Measurements from ENCODE around the gene CHCHD10. TPM values are rescaled to one million over a fixed set of nuclear protein-coding genes. Genes with fewer than 3 reads are reported as not detected.
A peak's percentile ranks its signal among the peaks of the same experiment; 100 is the strongest.

CHCHD10 gene
- total and polyA plus RNA-seq, 10 of the 15 experiments (the other 5 are each of a cell fraction or from before 2014, with no cell fraction given), result 13.2 to 241 (median 128) TPM

DNA sequence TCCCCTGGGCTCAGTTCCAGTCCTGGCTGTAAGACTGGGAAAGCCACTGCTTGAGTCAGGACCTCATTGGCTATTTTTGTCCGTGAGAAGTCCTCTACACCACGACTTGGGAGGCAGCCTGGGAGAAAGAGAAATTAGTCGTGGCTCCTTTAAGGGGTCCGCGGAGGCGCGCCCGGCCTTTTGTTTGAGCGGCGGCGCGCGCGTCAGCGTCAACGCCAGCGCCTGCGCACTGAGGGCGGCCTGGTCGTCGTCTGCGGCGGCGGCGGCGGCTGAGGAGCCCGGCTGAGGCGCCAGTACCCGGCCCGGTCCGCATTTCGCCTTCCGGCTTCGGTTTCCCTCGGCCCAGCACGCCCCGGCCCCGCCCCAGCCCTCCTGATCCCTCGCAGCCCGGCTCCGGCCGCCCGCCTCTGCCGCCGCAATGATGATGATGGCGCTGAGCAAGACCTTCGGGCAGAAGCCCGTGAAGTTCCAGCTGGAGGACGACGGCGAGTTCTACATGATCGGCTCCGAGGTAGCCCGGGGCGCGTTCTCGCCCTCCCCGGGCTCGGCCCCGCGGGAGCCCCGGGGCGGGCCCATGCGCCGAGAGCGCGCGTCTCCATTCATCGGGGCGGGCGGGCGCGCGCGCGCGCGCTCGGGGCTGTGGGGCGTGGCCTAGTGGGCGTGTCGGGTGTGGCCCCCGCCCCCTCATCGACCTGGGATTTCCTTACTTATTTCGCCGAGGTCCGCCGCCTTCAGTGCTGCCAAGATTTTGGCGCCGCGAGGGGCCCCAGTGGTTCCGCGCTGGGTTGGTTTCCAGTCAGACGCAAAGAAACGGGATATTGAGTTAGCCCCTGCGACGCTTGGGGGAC is 19.2 kb upstream of the CHCHD10 start, which contains the start of gene SMARCB1:
Gene SMARCB1, plus strand, starts transcription at position 215 of the 848 bp plus-strand sequence. Its CDS starts 204 bp downstream, at position 419.
- Histone ChIP-seq H3K27ac (ENCODE audit: control insufficient read depth, insufficient read depth) (peak within 1 kb of the TSS; percentile 98), H3K4me2 (ENCODE audit: control insufficient read depth, insufficient read depth) (peak within 1 kb of the TSS; percentile 98), H3K9ac (ENCODE audit: control insufficient read depth, insufficient read depth, low read length) (peak within 1 kb of the TSS; percentile 99), H3K4me1 (ENCODE audit: control insufficient read depth, insufficient read depth, low read length) (peaks cover 11% of the 10 kb centered on the region), H3K27me3 (replicated peaks in 1 of 2; ENCODE audit: control insufficient read depth in 2 of 2, insufficient read depth in 2 of 2, low read length in 1 of 2) (no peaks in the 10 kb centered on the region), H3K79me2 (ENCODE audit: control insufficient read depth, insufficient read depth, low read length) (peaks cover 46% of the 10 kb centered on the region), H3K4me3 (peak within 1 kb of the TSS; percentile 73), H3K36me3 (ENCODE audit: control insufficient read depth in 2 of 2, insufficient read depth in 2 of 2, low read length in 1 of 2) (peaks cover 3 to 8% of the 10 kb centered on the region in 2 experiments; a peak in 3 of 4 replicates), H3K9me3 (replicated peaks; ENCODE audit: control insufficient read depth, insufficient read depth, low read length) (no peaks in the 10 kb centered on the region), H4K20me1 (ENCODE audit: control insufficient read depth, insufficient read depth) (0 out of 2 replicates have a peak, but pooled peaks cover 4% of the 10 kb centered on the region), H2AFZ (ENCODE audit: control insufficient read depth, low read depth, low read length) (peak within 1 kb of the TSS; percentile 97)
- in situ Hi-C loops (cut with MboI), result no loop called here
- WGBS (ENCODE audit: insufficient coverage, insufficient replicate concordance, low lambda C conversion rate, missing lambda C conversion rate), result under 1% methylated on average over 55 of the region's 97 CpGs
- CTCF ChIA-PET, result interaction anchor here (0.8 to 1.5 kb wide), 3 partner anchors 16 to 59 kb away, joined by 3 read pairs; no protein-coding TSS in a partner anchor
- no TSS peak for BruUV-seq (replicated peaks)
- RAD21 ChIA-PET (ENCODE audit: unreplicated experiment), result interaction anchor here (0.6 to 1.1 kb wide), 5 partner anchors 14 to 616 kb away, joined by 3 to 4 read pairs (median 3); partner anchors contain the start of genes MIF and MMP11
- SMC1A ChIA-PET (ENCODE audit: uncharacterized antibody, unreplicated experiment), result interaction anchor here (1.0 to 1.9 kb wide), 7 partner anchors 9 to 59 kb away, joined by 3 to 5 read pairs (median 4); no protein-coding TSS in a partner anchor
- intact Hi-C loops (cut with micrococcal nuclease; ENCODE audit: unreplicated experiment), result loop anchor here (2.0 kb wide), 1 partner anchor 18 kb away; no protein-coding TSS in a partner anchor
- ATAC-seq (peak; percentile 82), FAIRE-seq (peak; percentile 18), DNase-seq (ENCODE audit: low read depth, low spot score) (no peak)
- POLR2A ChIA-PET, result interaction anchor here (0.5 to 2.5 kb wide), 4 partner anchors 19 to 108 kb away, joined by 3 to 8 read pairs (median 6); partner anchors contain the start of genes CHCHD10 and SLC2A11
- TF ChIP-seq ZNF274 (IDR thresholded peaks at IDR 0.05; ENCODE audit: insufficient read depth, insufficient read length) (no peak), YBX1 (IDR thresholded peaks at IDR 0.05) (no peak), SRF (IDR thresholded peaks at IDR 0.05; ENCODE audit: low read depth in 2 of 2, low read length in 2 of 2) (no peak), MEF2A (IDR thresholded peaks at IDR 0.05; ENCODE audit: insufficient read depth, low read depth, low read length) (no peak), SUPT20H (IDR thresholded peaks at IDR 0.05; ENCODE audit: borderline replicate concordance, control insufficient read depth, low read depth, low read length) (no peak)
- TF ChIP-seq, protein P1, sequence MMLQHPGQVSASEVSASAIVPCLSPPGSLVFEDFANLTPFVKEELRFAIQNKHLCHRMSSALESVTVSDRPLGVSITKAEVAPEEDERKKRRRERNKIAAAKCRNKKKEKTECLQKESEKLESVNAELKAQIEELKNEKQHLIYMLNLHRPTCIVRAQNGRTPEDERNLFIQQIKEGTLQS (IDR thresholded peaks at IDR 0.05; ENCODE audit: borderline replicate concordance, extremely low read depth, low read depth, low read length), result no peak
- TF ChIP-seq, protein P2, sequence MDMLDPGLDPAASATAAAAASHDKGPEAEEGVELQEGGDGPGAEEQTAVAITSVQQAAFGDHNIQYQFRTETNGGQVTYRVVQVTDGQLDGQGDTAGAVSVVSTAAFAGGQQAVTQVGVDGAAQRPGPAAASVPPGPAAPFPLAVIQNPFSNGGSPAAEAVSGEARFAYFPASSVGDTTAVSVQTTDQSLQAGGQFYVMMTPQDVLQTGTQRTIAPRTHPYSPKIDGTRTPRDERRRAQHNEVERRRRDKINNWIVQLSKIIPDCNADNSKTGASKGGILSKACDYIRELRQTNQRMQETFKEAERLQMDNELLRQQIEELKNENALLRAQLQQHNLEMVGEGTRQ (IDR thresholded peaks at IDR 0.05; ENCODE audit: borderline replicate concordance, low read depth, low read length), result no peak
- TF ChIP-seq, protein P3, sequence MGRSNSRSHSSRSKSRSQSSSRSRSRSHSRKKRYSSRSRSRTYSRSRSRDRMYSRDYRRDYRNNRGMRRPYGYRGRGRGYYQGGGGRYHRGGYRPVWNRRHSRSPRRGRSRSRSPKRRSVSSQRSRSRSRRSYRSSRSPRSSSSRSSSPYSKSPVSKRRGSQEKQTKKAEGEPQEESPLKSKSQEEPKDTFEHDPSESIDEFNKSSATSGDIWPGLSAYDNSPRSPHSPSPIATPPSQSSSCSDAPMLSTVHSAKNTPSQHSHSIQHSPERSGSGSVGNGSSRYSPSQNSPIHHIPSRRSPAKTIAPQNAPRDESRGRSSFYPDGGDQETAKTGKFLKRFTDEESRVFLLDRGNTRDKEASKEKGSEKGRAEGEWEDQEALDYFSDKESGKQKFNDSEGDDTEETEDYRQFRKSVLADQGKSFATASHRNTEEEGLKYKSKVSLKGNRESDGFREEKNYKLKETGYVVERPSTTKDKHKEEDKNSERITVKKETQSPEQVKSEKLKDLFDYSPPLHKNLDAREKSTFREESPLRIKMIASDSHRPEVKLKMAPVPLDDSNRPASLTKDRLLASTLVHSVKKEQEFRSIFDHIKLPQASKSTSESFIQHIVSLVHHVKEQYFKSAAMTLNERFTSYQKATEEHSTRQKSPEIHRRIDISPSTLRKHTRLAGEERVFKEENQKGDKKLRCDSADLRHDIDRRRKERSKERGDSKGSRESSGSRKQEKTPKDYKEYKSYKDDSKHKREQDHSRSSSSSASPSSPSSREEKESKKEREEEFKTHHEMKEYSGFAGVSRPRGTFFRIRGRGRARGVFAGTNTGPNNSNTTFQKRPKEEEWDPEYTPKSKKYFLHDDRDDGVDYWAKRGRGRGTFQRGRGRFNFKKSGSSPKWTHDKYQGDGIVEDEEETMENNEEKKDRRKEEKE (IDR thresholded peaks at IDR 0.05), result peak; percentile 86
- TF ChIP-seq, protein P4, sequence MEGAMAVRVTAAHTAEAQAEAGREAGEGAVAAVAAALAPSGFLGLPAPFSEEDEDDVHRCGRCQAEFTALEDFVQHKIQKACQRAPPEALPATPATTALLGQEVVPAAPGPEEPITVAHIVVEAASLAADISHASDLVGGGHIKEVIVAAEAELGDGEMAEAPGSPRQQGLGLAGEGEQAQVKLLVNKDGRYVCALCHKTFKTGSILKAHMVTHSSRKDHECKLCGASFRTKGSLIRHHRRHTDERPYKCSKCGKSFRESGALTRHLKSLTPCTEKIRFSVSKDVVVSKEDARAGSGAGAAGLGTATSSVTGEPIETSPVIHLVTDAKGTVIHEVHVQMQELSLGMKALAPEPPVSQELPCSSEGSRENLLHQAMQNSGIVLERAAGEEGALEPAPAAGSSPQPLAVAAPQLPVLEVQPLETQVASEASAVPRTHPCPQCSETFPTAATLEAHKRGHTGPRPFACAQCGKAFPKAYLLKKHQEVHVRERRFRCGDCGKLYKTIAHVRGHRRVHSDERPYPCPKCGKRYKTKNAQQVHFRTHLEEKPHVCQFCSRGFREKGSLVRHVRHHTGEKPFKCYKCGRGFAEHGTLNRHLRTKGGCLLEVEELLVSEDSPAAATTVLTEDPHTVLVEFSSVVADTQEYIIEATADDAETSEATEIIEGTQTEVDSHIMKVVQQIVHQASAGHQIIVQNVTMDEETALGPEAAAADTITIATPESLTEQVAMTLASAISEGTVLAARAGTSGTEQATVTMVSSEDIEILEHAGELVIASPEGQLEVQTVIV (IDR thresholded peaks at IDR 0.05; ENCODE audit: borderline replicate concordance, partially characterized antibody), result peak; percentile 86
- TF ChIP-seq, protein P5, sequence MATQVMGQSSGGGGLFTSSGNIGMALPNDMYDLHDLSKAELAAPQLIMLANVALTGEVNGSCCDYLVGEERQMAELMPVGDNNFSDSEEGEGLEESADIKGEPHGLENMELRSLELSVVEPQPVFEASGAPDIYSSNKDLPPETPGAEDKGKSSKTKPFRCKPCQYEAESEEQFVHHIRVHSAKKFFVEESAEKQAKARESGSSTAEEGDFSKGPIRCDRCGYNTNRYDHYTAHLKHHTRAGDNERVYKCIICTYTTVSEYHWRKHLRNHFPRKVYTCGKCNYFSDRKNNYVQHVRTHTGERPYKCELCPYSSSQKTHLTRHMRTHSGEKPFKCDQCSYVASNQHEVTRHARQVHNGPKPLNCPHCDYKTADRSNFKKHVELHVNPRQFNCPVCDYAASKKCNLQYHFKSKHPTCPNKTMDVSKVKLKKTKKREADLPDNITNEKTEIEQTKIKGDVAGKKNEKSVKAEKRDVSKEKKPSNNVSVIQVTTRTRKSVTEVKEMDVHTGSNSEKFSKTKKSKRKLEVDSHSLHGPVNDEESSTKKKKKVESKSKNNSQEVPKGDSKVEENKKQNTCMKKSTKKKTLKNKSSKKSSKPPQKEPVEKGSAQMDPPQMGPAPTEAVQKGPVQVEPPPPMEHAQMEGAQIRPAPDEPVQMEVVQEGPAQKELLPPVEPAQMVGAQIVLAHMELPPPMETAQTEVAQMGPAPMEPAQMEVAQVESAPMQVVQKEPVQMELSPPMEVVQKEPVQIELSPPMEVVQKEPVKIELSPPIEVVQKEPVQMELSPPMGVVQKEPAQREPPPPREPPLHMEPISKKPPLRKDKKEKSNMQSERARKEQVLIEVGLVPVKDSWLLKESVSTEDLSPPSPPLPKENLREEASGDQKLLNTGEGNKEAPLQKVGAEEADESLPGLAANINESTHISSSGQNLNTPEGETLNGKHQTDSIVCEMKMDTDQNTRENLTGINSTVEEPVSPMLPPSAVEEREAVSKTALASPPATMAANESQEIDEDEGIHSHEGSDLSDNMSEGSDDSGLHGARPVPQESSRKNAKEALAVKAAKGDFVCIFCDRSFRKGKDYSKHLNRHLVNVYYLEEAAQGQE (IDR thresholded peaks at IDR 0.05; ENCODE audit: low read depth, low read length), result no peak

Measured in GM12878 (cell line).